GM18870 (cell line): Measurements from ENCODE around the gene WFDC6.
"Not testable (repeated sequence)": the region's sequence is repeated elsewhere in the genome, so short reads cannot be mapped to it uniquely, and the experiment has no call there.

Experiments used
- ATAC-seq: cut with Tn5 transposase; IDR thresholded peaks from one replicate; pipeline ENCODE4 v1.9.1; 2021; ENCODE audit warnings: moderate library complexity; ENCODE audit not compliant: unreplicated experiment

The WFDC6 gene

GRCh38 chr20:45539382-45539781 is at the start of gene WFDC6:
WFDC6 (minus strand) TSS chr20:45539482; CDS start chr20:45539407, 75 bp downstream.
- no peak for ATAC-seq

- ATAC-seq = no peak
These were observed 49.5 kb upstream of the WFDC6 start for GRCh38 chr20:45588800-45589199.

- not testable (repeated sequence) for ATAC-seq
These were observed 46.7 kb upstream of the WFDC6 start for GRCh38 chr20:45585986-45586385.

- ATAC-seq = not testable (repeated sequence)
These were observed 45.0 kb upstream of the WFDC6 start for GRCh38 chr20:45584294-45584693.

- no peak for ATAC-seq
These were observed 44.2 kb upstream of the WFDC6 start for GRCh38 chr20:45583502-45583901.

GRCh38 chr20:45581702-45582101 is 42.4 kb upstream of the WFDC6 start:
- no peak for ATAC-seq

GRCh38 chr20:45579184-45579583 is 39.9 kb upstream of the WFDC6 start, which contains the start of gene WFDC8:
WFDC8 (minus strand) TSS chr20:45579284; CDS start chr20:45579247, 37 bp downstream.
- ATAC-seq = no peak

GRCh38 chr20:45578231-45578630 is 38.9 kb upstream of the WFDC6 start:
- ATAC-seq = no peak

GRCh38 chr20:45576995-45577394 is 37.7 kb upstream of the WFDC6 start:
- ATAC-seq = no peak

GRCh38 chr20:45575931-45576330 is 36.6 kb upstream of the WFDC6 start:
- no peak for ATAC-seq

GRCh38 chr20:45569650-45570049 is 30.4 kb upstream of the WFDC6 start:
- ATAC-seq = not testable (repeated sequence)

GRCh38 chr20:45564760-45565276 is 25.5 kb upstream of the WFDC6 start:
- no peak for ATAC-seq

GRCh38 chr20:45555198-45555597 is 15.9 kb upstream of the WFDC6 start:
- ATAC-seq = no peak

- no peak for ATAC-seq
These were observed 13.2 kb upstream of the WFDC6 start for GRCh38 chr20:45552456-45552855.

GRCh38 chr20:45550765-45551164 is 11.5 kb upstream of the WFDC6 start:
- ATAC-seq = no peak

GRCh38 chr20:45548410-45548809 is 9.1 kb upstream of the WFDC6 start:
- no peak for ATAC-seq

- no peak for ATAC-seq
These were observed 8.0 kb upstream of the WFDC6 start, which contains the start of gene EPPIN for GRCh38 chr20:45547206-45547770. EPPIN (minus strand) TSS chr20:45547401; CDS start chr20:45547357, 44 bp downstream.

GRCh38 chr20:45545754-45546453 is 6.6 kb upstream of the WFDC6 start:
- ATAC-seq = no peak

- ATAC-seq = no peak
These were observed 6.1 kb upstream of the WFDC6 start for GRCh38 chr20:45545351-45545750.

- ATAC-seq = no peak
These were observed 978 bp downstream of the WFDC6 start for GRCh38 chr20:45538209-45538799.

- no peak for ATAC-seq
These were observed 12.0 kb downstream of the WFDC6 start for GRCh38 chr20:45527294-45527693.

GRCh38 chr20:45523821-45524220 is 15.5 kb downstream of the WFDC6 start:
- no peak for ATAC-seq
